ENCODE measurements around the gene PRELID3B.
"Not testable (repeated sequence)": the region's sequence is repeated elsewhere in the genome, so short reads cannot be mapped to it uniquely, and the experiment has no call there.

PRELID3B gene

DNA sequence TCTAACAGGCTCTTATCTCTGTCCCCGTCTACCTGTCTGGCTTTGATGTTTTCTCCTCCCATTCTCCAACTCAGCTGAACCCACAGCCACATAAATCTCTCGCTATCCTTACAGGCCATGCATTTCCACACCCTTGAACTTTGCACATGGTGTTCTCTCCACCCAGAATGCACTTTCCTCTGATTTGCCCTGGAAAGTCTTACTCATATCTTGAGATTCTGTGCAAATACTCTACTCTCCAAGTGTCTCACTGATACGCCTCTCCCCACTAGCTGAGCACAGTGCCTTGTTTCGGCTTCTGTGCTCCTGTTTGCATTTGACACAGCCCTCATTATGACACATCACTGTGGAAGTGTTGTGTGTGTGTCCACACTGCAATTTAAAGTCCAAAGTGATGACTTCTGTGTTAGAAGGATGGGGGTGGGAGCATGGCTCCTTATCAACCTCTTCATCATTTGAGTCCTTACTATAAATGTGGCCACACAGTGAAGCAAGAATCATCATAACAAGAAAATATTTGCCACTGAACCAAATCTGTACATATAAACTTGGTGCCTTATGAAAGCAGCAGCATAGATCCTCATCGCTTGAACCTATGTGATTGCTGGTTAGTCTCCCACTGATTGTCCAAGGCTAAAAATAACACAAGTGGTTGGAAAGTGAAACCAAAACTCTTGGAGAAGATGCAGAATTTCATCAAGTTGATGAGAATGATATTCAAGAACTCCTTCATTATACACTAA, 5.5 kb upstream of the PRELID3B start:
- no peak for DNase-seq

DNA sequence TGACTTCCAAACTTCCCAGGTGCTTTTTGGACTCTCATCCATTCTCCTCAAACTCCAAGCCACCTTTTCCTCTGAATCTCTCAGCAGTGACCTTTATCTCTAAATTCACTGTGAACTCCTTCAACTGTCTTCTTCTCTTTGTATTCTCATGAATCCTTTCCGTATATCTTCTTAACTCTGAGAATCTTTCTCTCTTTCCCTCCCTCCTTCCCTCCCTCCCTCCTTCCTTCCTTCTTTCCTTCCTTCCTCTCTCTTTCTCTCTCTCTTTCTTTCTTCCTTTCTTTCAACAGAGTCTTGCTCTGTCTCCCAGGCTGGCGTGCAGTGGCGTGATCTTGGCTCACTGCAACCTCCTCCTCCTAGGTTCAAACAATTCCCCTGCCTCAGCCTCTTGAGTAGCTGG, 4.3 kb upstream of the PRELID3B start:
- no peak for DNase-seq

GRCh38 chr20:59044796-59045195, 2.2 kb upstream of the PRELID3B start:
- no peak for DNase-seq

- DNase-seq = no peak
These were observed 1.7 kb upstream of the PRELID3B start for GRCh38 chr20:59044295-59044694.

- DNase-seq = no peak
These were observed 1.1 kb upstream of the PRELID3B start for GRCh38 chr20:59043698-59044097.

GRCh38 chr20:59042796-59043631, 428 bp upstream of the PRELID3B start:
- peak; percentile 93 for DNase-seq

DNA sequence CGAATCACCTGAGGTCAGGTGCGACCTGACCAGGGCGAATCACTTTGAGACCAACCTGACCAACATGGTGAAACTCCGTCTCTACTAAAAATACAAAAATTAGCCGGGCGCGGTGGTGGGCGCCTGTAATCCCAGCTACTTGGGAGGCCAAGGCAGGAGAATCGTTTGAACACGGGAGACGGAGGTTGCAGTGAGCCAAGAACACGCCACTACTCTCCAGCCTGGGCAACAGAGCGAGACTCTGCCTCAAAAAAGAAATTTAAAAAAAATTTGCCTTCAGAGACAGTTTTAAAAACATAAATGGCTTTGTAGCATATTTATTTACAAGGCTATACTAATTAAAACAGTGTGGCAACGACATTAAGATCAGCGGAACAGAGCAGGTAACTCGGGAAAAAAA, 1.1 kb downstream of the PRELID3B start:
- DNase-seq = not testable (repeated sequence)

- no peak for DNase-seq
These were observed 1.9 kb downstream of the PRELID3B start for GRCh38 chr20:59040667-59041066.

DNA sequence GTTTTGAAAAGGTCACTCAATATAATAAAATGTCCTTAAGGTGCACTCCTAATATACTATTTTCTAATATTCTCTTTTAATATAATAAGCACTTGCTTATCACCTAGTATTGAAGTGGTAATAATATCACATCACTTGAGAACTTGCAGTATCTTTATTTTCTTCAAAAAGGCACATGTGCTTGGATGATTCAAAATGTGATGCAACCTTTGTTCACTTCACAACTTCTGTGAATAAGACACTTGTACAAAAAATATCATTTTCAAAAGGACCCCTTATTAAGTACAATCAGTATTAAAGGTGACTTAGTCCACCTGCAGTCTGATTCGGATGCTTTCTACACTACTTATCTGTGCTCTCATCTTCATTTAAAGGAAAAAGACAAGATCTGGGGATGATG, 3.4 kb downstream of the PRELID3B start:
- no peak for DNase-seq

DNA sequence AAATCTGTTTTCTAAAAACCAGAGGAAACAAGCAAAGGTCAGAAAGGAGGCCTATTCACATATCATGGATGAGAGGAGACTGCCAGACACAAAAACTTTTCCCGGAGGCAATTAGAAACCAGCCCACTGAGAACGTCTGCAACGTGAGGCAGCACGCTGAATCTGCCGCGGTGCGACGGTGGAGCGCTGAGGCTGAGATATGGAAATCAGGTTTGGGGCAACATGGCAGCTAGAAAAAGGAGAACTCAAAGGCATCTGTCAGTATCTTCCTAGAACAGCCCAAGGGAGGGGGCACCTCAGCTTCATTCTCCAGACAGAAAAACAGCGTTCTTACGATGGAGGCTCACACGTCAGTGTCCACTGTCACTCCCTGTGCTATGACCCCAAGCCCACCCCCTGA, 5.2 kb downstream of the PRELID3B start:
- DNase-seq = no peak

GRCh38 chr20:59035381-59035780, 7.2 kb downstream of the PRELID3B start:
- no peak for DNase-seq

GRCh38 chr20:59033616-59034165, 8.9 kb downstream of the PRELID3B start:
- peak; percentile 2 for DNase-seq

GRCh38 chr20:59033093-59033492, 9.5 kb downstream of the PRELID3B start:
- no peak for DNase-seq

DNA sequence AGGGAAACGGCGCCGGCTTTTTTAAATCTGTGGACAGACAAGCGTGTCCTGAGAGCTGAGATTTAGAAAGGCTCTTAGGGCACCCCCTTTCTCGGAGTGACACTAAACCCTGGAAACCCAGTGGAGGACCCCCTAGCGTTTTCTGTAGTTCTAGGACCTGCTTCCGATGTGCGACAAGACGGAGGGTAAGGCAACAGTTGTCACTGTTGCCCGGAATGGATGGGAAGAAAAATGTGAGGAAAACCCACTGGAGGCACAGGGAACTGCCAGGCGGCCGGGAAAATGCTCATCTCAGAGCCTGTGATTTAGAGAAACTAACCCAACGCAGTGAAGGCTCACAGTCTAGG, 9.9 kb downstream of the PRELID3B start:
- no peak for DNase-seq

- peak; percentile 92 for DNase-seq
These were observed 10.4 kb downstream of the PRELID3B start, which contains the start of gene ATP5F1E for GRCh38 chr20:59032023-59032712. Gene ATP5F1E, minus strand, starts transcription at chr20:59032335. Its CDS starts 84 bp downstream, at chr20:59032251.

- no peak for DNase-seq
These were observed 11.0 kb downstream of the PRELID3B start for GRCh38 chr20:59031564-59032022.

- DNase-seq = no peak
These were observed 11.5 kb downstream of the PRELID3B start for GRCh38 chr20:59030911-59031563.

- DNase-seq = no peak
These were observed 13.8 kb downstream of the PRELID3B start for GRCh38 chr20:59028812-59029211.

GRCh38 chr20:59027741-59028320, 14.8 kb downstream of the PRELID3B start:
- no peak for DNase-seq

GRCh38 chr20:59026904-59027740, 15.5 kb downstream of the PRELID3B start:
- no peak for DNase-seq

- DNase-seq = no peak
These were observed 17.1 kb downstream of the PRELID3B start for GRCh38 chr20:59025511-59025910.

Measured in NCI-H774 (cell line).